ENCODE results near the gene NR1H2. TPM values are rescaled to one million over a fixed set of nuclear protein-coding genes. Genes with fewer than 3 reads are reported as not detected.

The NR1H2 gene
- total and polyA plus RNA-seq, 10 of the 15 experiments (the other 5 are each of a cell fraction or from before 2014, with no cell fraction given): 0.05 to 54.2 (median 35.1) TPM

DNA sequence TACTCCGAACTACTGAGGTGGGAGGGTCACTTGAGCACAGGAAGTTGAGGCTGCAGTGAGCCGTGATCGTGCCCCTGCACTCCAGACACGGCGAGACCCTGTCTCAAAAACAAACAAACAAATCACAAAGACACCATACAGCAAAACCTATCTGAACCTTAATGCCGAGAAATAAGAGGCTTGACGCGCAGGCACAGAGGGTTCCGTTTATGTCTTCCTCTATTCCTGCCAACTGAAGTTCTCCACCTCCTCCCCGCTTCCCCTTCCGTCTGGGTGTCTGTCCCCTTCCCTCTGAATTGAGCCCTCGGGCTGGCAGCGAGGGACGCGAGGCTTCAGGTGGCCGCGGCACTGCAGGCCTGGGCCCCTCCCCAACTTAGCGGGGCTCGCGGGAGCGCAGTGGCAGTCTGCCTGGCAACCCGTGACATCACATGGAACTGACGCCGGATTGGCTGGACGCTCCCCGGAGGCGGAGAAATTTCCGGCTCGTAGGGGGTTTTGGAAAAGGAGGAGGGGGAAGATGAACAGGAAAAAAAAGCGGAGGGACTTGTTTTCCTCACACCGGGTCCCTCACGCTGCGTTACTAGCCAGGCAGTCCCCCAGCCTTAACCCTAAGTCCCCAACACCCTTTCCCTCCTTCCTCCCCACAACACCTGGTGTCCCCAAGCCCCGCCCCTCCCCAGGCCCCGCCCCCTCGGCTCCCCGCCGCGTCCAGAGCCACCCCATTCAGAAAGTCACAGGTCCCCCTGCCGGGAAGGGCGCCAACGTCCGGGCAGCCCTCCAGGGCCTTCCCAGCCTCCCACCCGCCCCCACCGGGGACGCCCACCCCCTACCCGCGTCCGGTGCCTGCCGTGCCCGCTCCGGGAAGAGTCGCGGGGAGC is 55.3 kb downstream of the NR1H2 start:
- H2AFZ ChIP-seq (ENCODE audit: control insufficient read depth, low read depth, low read length): peak overlapping the region; percentile 90
- in situ Hi-C loops (cut with MboI): no loop called here
- RAD21 ChIA-PET (ENCODE audit: unreplicated experiment): interaction anchor here (0.6 to 2.3 kb wide), 8 partner anchors 13 to 75 kb away, joined by 3 to 7 read pairs (median 3); partner anchors contain the start of genes NR1H2 and SPIB
- DNase-seq (ENCODE audit: low read depth, low spot score) (peak; percentile 61), FAIRE-seq (peak; percentile 66), ATAC-seq (peak; percentile 86)
- no peaks in the 10 kb centered on the region for H3K9me3 ChIP-seq (replicated peaks; ENCODE audit: control insufficient read depth, insufficient read depth, low read length)
- under 1% methylated on average over 33 of the region's 54 CpGs for WGBS (ENCODE audit: insufficient coverage, insufficient replicate concordance, low lambda C conversion rate, missing lambda C conversion rate)
- peaks cover 58% of the 10 kb centered on the region for H3K4me1 ChIP-seq (ENCODE audit: control insufficient read depth, insufficient read depth, low read length)
- H3K27me3 ChIP-seq (replicated peaks in 1 of 2; ENCODE audit: control insufficient read depth in 2 of 2, insufficient read depth in 2 of 2, low read length in 1 of 2): peaks cover 0 to under 1% of the 10 kb centered on the region in 2 experiments; a peak in 1 of 4 replicates
- H3K79me2 ChIP-seq (ENCODE audit: control insufficient read depth, insufficient read depth, low read length): no peaks in the 10 kb centered on the region
- peak overlapping the region; percentile 82 for H3K27ac ChIP-seq (ENCODE audit: control insufficient read depth, insufficient read depth)
- peak overlapping the region; percentile 57; the same call in 1 of the 2 replicates for H3K4me3 ChIP-seq
- peak overlapping the region; percentile 77 for H3K9ac ChIP-seq (ENCODE audit: control insufficient read depth, insufficient read depth, low read length)
- no peaks in the 10 kb centered on the region; a peak in 1 of 4 replicates for H3K36me3 ChIP-seq (ENCODE audit: control insufficient read depth in 2 of 2, insufficient read depth in 2 of 2, low read length in 1 of 2)
- SMC1A ChIA-PET (ENCODE audit: uncharacterized antibody, unreplicated experiment): interaction anchor here (0.8 to 1.6 kb wide), 9 partner anchors 9 to 967 kb away, joined by 3 to 5 read pairs (median 3); no protein-coding TSS in a partner anchor
- intact Hi-C loops (cut with micrococcal nuclease; ENCODE audit: unreplicated experiment): loop anchor here (2.0 to 5.0 kb wide), 3 partner anchors 13 to 84 kb away; partner anchors contain the start of gene SPIB
- BruUV-seq (replicated peaks): TSS peak; percentile 97
- POLR2A ChIA-PET: interaction anchor here (0.7 to 4.2 kb wide), 7 partner anchors 11 to 74 kb away, joined by 3 to 26 read pairs (median 4); partner anchors contain the start of genes NR1H2 and SPIB
- no peaks in the 10 kb centered on the region for H4K20me1 ChIP-seq (ENCODE audit: control insufficient read depth, insufficient read depth)
- CTCF ChIA-PET: interaction anchor here (0.6 to 1.7 kb wide), 6 partner anchors 9 to 74 kb away, joined by 3 to 9 read pairs (median 4); partner anchors contain the start of gene NAPSA
- peak overlapping the region; percentile 100 for H3K4me2 ChIP-seq (ENCODE audit: control insufficient read depth, insufficient read depth)
- TF ChIP-seq YY1 (IDR thresholded peaks at IDR 0.05; ENCODE audit: low read depth, low read length): no peak
- TF ChIP-seq, protein P1, sequence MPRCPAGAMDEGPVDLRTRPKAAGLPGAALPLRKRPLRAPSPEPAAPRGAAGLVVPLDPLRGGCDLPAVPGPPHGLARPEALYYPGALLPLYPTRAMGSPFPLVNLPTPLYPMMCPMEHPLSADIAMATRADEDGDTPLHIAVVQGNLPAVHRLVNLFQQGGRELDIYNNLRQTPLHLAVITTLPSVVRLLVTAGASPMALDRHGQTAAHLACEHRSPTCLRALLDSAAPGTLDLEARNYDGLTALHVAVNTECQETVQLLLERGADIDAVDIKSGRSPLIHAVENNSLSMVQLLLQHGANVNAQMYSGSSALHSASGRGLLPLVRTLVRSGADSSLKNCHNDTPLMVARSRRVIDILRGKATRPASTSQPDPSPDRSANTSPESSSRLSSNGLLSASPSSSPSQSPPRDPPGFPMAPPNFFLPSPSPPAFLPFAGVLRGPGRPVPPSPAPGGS (IDR thresholded peaks at IDR 0.05; ENCODE audit: borderline replicate concordance, insufficient read depth, low read depth, low read length, poor library complexity, severe bottlenecking): peak; percentile 11
- no peak for TF ChIP-seq BRCA1 (IDR thresholded peaks at IDR 0.05; ENCODE audit: low read depth, low read length)
- no peak for TF ChIP-seq PAX8 (IDR thresholded peaks at IDR 0.05)
- 0 out of 2 replicates have a peak, but pooled peaks have one; percentile 28 for TF ChIP-seq IKZF1 (conservative IDR thresholded peaks at IDR 0.05)
- no peak for TF ChIP-seq ZBED1 (IDR thresholded peaks at IDR 0.05; ENCODE audit: borderline replicate concordance)
- peak; percentile 79 for TF ChIP-seq POLR2AphosphoS2 (IDR thresholded peaks at IDR 0.05; ENCODE audit: low read depth, low read length)
- 0 out of 2 replicates have a peak, but pooled peaks have one; percentile 47 for TF ChIP-seq CHD1 (IDR thresholded peaks at IDR 0.05; ENCODE audit: low read depth, low read length)
- no peak for TF ChIP-seq NFIC (IDR thresholded peaks at IDR 0.05; ENCODE audit: low read depth, low read length)
- TF ChIP-seq, protein P2, sequence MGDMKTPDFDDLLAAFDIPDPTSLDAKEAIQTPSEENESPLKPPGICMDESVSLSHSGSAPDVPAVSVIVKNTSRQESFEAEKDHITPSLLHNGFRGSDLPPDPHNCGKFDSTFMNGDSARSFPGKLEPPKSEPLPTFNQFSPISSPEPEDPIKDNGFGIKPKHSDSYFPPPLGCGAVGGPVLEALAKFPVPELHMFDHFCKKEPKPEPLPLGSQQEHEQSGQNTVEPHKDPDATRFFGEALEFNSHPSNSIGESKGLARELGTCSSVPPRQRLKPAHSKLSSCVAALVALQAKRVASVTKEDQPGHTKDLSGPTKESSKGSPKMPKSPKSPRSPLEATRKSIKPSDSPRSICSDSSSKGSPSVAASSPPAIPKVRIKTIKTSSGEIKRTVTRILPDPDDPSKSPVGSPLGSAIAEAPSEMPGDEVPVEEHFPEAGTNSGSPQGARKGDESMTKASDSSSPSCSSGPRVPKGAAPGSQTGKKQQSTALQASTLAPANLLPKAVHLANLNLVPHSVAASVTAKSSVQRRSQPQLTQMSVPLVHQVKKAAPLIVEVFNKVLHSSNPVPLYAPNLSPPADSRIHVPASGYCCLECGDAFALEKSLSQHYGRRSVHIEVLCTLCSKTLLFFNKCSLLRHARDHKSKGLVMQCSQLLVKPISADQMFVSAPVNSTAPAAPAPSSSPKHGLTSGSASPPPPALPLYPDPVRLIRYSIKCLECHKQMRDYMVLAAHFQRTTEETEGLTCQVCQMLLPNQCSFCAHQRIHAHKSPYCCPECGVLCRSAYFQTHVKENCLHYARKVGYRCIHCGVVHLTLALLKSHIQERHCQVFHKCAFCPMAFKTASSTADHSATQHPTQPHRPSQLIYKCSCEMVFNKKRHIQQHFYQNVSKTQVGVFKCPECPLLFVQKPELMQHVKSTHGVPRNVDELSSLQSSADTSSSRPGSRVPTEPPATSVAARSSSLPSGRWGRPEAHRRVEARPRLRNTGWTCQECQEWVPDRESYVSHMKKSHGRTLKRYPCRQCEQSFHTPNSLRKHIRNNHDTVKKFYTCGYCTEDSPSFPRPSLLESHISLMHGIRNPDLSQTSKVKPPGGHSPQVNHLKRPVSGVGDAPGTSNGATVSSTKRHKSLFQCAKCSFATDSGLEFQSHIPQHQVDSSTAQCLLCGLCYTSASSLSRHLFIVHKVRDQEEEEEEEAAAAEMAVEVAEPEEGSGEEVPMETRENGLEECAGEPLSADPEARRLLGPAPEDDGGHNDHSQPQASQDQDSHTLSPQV (IDR thresholded peaks at IDR 0.05): no peak
- peak; percentile 42; the same call in 1 of the 2 replicates for TF ChIP-seq SMAD5 (IDR thresholded peaks at IDR 0.05; ENCODE audit: low read depth)
- peak; percentile 52 for TF ChIP-seq SP1 (IDR thresholded peaks at IDR 0.05; ENCODE audit: low read depth, low read length)
- TF ChIP-seq EED (IDR thresholded peaks at IDR 0.05; ENCODE audit: low read depth): peak; percentile 34; the same call in 1 of the 2 replicates
- TF ChIP-seq MYC (IDR thresholded peaks at IDR 0.05; ENCODE audit: insufficient read depth, insufficient read length, insufficient replicate concordance, low read length, severe bottlenecking): no peak
- TF ChIP-seq CREB1 (IDR thresholded peaks at IDR 0.05; ENCODE audit: low read depth): peak; percentile 97
- TF ChIP-seq CBX5 (IDR thresholded peaks at IDR 0.05; ENCODE audit: low read depth): no peak
- peak; percentile 66; the same call in 2 of the 3 replicates for TF ChIP-seq POU2F2 (IDR thresholded peaks at IDR 0.05; ENCODE audit: borderline replicate concordance, low read depth, low read length)
- TF ChIP-seq TCF7 (IDR thresholded peaks at IDR 0.05; ENCODE audit: borderline replicate concordance): no peak
- peak; percentile 71 for TF ChIP-seq POLR2A (IDR thresholded peaks at IDR 0.05; ENCODE audit: low read depth, low read length)

All from GM12878 (cell line).